ENCODE data around the gene DPEP3. TPM values are rescaled to one million over a fixed set of nuclear protein-coding genes. Genes with fewer than 3 reads are reported as not detected.
"Not testable (repeated sequence)": the region's sequence is repeated elsewhere in the genome, so short reads cannot be mapped to it uniquely, and the experiment has no call there.

DPEP3 gene
- total and polyA plus RNA-seq, 8 donors, result not detected

DNA sequence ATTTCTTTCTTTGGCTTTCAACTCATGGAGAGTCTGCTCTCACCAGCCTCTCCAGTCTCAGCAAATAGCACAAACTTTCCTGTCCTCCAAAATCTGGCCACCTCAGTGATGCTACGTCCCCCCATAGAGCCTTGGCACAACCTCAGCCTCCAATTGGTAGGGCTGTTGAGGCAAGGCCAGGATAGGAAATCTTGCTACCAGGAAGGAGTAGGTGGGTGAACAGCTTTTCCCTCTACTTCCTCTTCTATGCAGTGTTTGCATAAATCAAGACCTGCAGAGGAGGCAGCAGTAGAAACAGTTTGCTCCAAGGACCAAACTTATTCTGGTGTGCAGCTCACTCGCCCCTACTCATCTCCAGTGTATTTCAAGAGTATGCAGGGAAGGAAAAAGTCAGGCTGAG lies 19.7 kb upstream of the DPEP3 start:
- TF ChIP-seq EP300 (IDR thresholded peaks at IDR 0.05) (no peak), POLR2A (IDR thresholded peaks at IDR 0.05) (no peak), POLR2AphosphoS5 (IDR thresholded peaks at IDR 0.05) (no peak)
- TF ChIP-seq, protein P1, sequence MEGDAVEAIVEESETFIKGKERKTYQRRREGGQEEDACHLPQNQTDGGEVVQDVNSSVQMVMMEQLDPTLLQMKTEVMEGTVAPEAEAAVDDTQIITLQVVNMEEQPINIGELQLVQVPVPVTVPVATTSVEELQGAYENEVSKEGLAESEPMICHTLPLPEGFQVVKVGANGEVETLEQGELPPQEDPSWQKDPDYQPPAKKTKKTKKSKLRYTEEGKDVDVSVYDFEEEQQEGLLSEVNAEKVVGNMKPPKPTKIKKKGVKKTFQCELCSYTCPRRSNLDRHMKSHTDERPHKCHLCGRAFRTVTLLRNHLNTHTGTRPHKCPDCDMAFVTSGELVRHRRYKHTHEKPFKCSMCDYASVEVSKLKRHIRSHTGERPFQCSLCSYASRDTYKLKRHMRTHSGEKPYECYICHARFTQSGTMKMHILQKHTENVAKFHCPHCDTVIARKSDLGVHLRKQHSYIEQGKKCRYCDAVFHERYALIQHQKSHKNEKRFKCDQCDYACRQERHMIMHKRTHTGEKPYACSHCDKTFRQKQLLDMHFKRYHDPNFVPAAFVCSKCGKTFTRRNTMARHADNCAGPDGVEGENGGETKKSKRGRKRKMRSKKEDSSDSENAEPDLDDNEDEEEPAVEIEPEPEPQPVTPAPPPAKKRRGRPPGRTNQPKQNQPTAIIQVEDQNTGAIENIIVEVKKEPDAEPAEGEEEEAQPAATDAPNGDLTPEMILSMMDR (IDR thresholded peaks at IDR 0.05), result no peak
- DNase-seq, result no peak
- WGBS, 5 donors, result 47 to 75% (median 70%) methylated on average over 2 of the region's 2 CpGs
- Histone ChIP-seq H3K4me3 (no peak overlapping the region), H3K27ac (peak overlapping the region in 3 of 5 donors; percentile 25 to 66 (median 65)), H3K9me3 (no peaks in the 10 kb centered on the region), H3K36me3 (no peaks in the 10 kb centered on the region), H3K4me1 (peaks cover 0 to 30% (median 7%) of the 10 kb centered on the region in 4 donors), H3K27me3 (no peaks in the 10 kb centered on the region)
- intact Hi-C loops (cut with DNase I; ENCODE audit: low total_unique reads), result no loop called here

DNA sequence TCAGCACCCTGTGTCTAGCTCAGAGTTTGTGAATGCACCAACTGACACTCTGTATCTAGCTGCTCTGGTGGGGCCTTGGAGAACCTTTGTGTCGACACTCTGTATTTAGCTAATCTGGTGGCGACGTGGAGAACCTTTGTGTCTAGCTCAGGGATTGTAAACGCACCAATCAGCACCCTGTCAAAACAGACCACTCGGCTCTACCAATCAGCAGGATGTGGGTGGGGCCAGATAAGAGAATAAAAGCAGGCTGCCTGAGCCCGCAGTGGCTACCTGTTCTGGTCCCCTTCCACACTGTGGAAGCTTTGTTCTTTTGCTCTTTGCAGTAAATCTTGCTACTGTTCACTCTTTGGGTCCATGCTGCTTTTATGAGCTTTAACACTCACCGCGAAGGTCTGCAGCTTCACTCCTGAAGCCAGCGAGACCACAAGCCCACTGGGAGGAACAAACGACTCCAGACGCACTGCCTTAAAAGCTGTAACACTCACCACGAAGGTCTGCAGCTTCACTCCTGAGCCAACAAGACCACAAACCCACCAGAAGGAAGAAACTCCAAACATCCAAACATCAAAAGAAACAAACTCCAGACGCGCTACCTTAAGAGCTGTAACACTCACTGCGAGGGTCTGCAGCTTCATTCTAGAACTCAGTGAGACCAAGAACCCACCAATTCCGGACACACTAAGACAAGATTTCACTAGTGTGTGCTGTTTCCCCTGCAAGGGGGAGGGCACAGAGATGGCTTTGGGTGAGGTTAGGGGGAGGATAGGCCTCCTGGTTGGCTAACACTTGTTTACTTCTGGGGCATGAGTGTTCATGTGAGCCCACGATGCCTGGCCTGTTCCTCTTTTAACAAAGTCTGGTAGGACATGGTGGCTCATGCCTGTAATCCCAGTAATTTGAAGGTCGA lies 18.7 kb upstream of the DPEP3 start, which contains the start of gene DPEP2:
TSS of gene DPEP2 (minus strand) at position 706 of the 910 bp plus-strand sequence. CDS start 6,272 bp downstream, outside the sequence.
- H3K9me3 ChIP-seq; intact Hi-C loops (cut with DNase I; ENCODE audit: low total_unique reads); H3K36me3 ChIP-seq; H3K27me3 ChIP-seq: not testable (repeated sequence)
- 60 to 71% (median 64%) methylated on average over 18 of the region's 18 CpGs for WGBS, 5 donors
- peak within 1 kb of the TSS in 3 of 5 donors; percentile 45 to 66 (median 65) for H3K27ac ChIP-seq
- peak within 1 kb of the TSS in 1 of 4 donors; percentile 19 for H3K4me3 ChIP-seq
- DNase-seq, result peak in 1 of 2 donors; percentile 50
- peaks cover 0 to 27% (median 7%) of the 10 kb centered on the region in 4 donors for H3K4me1 ChIP-seq

DNA sequence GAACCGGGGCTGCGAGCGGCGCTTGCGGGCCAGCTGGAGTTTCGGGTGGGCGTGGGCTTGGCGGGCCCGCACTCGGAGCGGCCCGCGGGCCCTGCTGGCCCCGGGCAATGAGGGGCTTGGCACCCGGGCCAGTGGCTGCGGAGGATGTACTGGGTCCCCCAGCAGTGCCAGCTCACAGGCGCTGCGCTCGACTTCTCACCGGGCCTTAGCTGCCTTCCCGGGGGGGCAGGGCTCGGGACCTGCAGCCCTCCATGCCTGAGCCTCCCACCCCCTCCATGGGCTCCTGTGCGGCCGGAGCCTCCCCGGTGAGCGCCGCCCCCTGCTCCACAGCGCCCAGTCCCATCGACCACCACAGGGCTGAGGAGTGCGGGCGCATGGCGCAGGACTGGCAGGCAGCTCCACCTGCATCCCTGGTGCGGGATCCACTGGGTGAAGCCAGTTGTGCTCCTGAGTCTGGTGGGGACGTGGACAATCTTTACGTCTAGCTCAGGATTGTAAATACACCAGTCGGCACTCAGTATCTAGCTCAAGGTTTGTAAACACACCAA lies 18.0 kb upstream of the DPEP3 start:
- Histone ChIP-seq H3K4me3 (peak overlapping the region in 1 of 4 donors; percentile 19), H3K4me1 (peaks cover 5 to 34% (median 13%) of the 10 kb centered on the region in 4 donors), H3K27ac (peak overlapping the region in 1 of 5 donors; percentile 65)
- H3K36me3 ChIP-seq; DNase-seq; intact Hi-C loops (cut with DNase I; ENCODE audit: low total_unique reads); H3K9me3 ChIP-seq; H3K27me3 ChIP-seq: not testable (repeated sequence)
- WGBS, 5 donors, result 80 to 93% (median 92%) methylated on average over 1 to 36 of the region's 36 CpGs

DNA sequence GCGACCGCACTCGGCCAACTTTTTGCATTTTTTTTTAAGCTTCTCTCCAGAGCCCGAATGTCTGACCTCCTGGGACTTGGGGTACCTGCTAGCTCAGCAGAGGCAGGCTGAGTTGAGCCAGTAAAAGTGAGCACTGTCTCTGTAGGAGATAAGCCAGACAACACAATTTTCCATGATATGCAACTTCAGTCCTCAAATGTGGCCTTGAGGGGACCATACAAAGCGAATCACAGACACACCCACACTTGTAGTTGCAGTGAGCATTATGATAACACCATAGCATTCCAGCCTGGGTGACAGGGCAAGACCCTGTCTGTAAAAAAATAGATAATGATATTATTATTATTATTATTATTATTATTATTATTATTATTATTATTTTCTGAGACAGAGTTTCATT lies 16.4 kb upstream of the DPEP3 start:
- whole genome bisulfite sequencing, 5 donors, result 91 to 97% (median 94%) methylated on average over 5 of the region's 5 CpGs
- no peak for DNase-seq
- Histone ChIP-seq H3K27ac (no peak overlapping the region), H3K9me3 (no peaks in the 10 kb centered on the region), H3K4me1 (peaks cover 11 to 42% (median 20%) of the 10 kb centered on the region in 4 donors), H3K36me3 (no peaks in the 10 kb centered on the region), H3K27me3 (no peaks in the 10 kb centered on the region), H3K4me3 (no peak overlapping the region)
- intact Hi-C loops (cut with DNase I; ENCODE audit: low total_unique reads), result no loop called here
- no peak for TF ChIP-seq POLR2AphosphoS5 (IDR thresholded peaks at IDR 0.05)
- no peak for TF ChIP-seq EP300 (IDR thresholded peaks at IDR 0.05)
- TF ChIP-seq, protein P1 (IDR thresholded peaks at IDR 0.05), result no peak
- no peak for TF ChIP-seq POLR2A (IDR thresholded peaks at IDR 0.05)

DNA sequence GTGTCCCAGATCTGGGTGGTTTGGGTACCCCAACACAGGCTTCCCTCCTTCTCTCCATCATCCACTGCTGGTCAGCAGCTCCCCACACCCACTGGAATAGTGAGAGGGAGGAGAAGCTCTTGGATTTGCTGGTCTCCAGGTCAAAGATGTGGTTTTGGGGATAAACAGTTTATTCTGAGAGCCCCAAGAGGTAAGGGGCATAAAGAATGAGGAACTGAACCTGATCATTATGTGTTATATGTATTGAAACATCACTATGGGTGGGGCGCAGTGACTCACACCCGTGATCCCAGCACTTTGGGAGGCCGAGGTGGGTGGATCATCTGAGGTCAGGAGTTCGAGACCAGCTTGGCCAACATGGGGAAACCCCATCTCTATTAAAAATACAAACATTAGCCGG lies 15.1 kb upstream of the DPEP3 start:
- Histone ChIP-seq H3K4me1 (peaks cover 11 to 33% (median 20%) of the 10 kb centered on the region in 4 donors), H3K27me3 (no peaks in the 10 kb centered on the region), H3K36me3 (no peaks in the 10 kb centered on the region), H3K27ac (no peak overlapping the region), H3K9me3 (no peaks in the 10 kb centered on the region), H3K4me3 (no peak overlapping the region)
- no peak for DNase-seq
- WGBS, 5 donors, result 44 to 70% (median 54%) methylated on average over 5 of the region's 5 CpGs
- intact Hi-C loops (cut with DNase I; ENCODE audit: low total_unique reads), result no loop called here
- TF ChIP-seq, protein P1 (IDR thresholded peaks at IDR 0.05), result no peak
- TF ChIP-seq POLR2AphosphoS5 (IDR thresholded peaks at IDR 0.05) (no peak), EP300 (IDR thresholded peaks at IDR 0.05) (no peak), POLR2A (IDR thresholded peaks at IDR 0.05) (no peak)

DNA sequence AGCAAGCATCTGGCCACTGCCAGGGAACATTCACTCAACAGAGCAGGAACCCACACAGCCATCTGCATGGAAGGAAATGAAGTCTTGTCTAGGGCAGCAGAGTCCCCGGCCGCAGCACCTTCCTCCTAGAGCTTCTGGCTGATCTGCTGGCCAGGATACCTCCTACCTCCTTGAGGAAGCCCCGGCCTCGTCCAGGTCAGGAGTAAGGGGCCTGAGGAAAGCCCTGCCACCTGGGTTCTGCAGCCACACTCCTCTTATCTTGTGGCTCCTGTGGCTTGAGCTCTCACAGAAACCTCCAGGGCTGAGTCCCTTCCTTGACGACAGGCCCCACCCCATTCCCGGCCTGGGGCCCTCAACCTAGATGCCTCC lies 13.7 kb upstream of the DPEP3 start:
- intact Hi-C loops (cut with DNase I; ENCODE audit: low total_unique reads), result loop anchor here (5.0 kb wide), 1 partner anchor 43 kb away; no protein-coding TSS in a partner anchor
- H3K9me3 ChIP-seq, H3K36me3 ChIP-seq, H3K27me3 ChIP-seq, DNase-seq: not testable (repeated sequence)
- Histone ChIP-seq H3K27ac (peak overlapping the region; percentile 2 to 80 (median 72)), H3K4me1 (peaks cover 11 to 21% (median 13%) of the 10 kb centered on the region in 4 donors), H3K4me3 (peak overlapping the region in 1 of 4 donors; percentile 42)
- 48 to 64% (median 60%) methylated on average over 2 to 5 of the region's 6 CpGs for WGBS, 5 donors

Data from stomach (tissue), 9 donors.